GM13976 (cell line): ENCODE data around the gene RASA3.

ENCODE experiments used
- DNase-seq: peaks from one replicate; pipeline ENCODE4 v3.0.0; 2012; ENCODE audit warnings: low spot score
- in situ Hi-C: fragments of 300-500 bp; cut with MboI; formaldehyde crosslinking; loops from one replicate; pipeline ENCODE4 v1.12.0; 2022; ENCODE audit warnings: low sequenced_read_pairs, mixed read lengths, inconsistent platforms; ENCODE audit not compliant: unreplicated experiment
- TF ChIP-seq, protein P1 (sequence below): IDR thresholded peaks from 2 replicates; pipeline ENCODE4 v1.5.1; 2012; ENCODE audit warnings: borderline replicate concordance, mild to moderate bottlenecking; ENCODE audit not compliant: insufficient read depth; ENCODE audit errors: extremely low read depth, missing control alignments, control extremely low read depth

RASA3 gene

DNA sequence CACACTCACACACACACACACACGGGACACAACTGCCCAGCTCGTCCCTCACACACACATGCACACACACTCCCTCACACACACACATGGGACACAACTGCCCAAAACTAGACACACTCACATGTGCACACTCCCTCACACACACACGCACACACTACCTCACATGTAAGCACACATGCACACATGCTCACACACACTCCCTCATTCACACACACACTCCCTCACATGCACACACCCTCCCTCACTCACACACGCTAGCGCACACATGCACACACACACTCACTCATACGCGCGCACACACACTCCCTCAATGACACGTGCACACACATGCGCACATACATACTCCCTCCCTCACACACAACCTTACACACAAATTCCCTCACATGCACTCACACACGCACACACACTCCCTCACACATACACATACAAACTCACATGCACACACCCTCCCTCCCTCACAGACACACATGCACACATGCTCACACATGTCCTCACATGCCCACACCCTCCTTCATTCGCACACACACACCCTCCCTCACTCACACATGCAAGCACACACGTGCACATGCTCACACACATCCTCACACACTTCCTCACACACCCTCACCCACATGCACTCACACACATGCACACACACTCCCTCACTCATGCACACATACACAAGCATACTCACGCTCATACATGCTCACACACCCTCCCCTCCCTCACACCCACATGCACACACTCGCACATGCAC is 9.0 kb upstream of the RASA3 start:
- no peak for DNase-seq
- TF ChIP-seq, protein P1, sequence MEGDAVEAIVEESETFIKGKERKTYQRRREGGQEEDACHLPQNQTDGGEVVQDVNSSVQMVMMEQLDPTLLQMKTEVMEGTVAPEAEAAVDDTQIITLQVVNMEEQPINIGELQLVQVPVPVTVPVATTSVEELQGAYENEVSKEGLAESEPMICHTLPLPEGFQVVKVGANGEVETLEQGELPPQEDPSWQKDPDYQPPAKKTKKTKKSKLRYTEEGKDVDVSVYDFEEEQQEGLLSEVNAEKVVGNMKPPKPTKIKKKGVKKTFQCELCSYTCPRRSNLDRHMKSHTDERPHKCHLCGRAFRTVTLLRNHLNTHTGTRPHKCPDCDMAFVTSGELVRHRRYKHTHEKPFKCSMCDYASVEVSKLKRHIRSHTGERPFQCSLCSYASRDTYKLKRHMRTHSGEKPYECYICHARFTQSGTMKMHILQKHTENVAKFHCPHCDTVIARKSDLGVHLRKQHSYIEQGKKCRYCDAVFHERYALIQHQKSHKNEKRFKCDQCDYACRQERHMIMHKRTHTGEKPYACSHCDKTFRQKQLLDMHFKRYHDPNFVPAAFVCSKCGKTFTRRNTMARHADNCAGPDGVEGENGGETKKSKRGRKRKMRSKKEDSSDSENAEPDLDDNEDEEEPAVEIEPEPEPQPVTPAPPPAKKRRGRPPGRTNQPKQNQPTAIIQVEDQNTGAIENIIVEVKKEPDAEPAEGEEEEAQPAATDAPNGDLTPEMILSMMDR, result no peak
- in situ Hi-C loops, result no loop called here

DNA sequence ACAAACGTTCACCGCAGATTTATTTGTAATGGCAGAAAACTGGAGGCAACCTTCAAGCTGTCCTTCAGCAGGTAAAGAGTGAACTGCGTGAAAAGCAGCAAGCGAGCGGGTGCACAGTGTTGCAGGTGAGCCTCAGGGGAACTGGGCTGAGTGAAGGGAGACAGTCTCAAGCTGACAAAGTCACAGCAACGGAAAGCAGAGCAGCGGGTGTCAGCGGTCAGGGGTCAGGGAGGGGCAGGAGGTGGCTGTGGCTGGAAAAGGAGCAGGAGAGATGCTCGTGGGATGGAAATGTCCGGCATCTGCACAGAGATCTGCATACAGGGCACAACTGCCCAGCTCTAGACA is 8.5 kb upstream of the RASA3 start:
- in situ Hi-C loops, result no loop called here
- TF ChIP-seq, protein P1, result no peak
- no peak for DNase-seq

DNA sequence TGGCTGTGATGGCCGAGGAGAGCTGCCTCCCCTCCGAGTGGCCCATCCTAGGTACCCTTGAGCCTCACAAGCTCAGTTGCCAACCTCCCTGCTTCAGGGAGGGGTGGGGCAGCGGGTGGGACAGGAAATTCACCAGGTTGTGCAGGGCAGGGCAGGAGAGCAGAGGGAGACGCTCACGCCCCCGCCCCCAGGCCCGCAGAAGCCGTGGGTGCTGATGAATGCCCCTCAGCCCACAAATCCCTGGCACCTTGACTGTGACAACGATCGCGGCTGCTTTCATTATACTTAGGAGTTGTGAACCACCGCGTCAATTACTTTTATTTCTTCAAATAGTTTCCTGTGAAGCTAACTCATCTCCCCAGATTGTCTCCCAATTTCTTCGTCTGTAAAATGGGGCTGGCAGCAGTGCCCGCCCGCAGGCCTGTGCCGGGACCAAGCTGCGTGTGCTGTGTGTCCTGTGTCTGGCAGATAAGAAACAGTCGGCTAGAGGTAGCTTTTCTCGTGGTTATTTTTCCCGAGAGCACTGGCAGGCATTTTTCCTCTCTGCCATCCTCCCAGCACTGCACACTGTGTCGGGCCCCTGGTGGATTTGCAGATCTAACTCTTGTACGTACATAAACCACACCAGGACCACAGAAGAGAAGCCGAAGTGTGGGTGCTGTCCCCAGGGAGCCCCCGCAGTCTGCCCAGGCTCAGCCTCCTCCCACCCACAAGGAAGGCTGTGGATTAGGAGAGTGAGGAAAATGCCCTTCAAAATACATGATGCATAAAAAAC is 7.9 kb upstream of the RASA3 start:
- TF ChIP-seq, protein P1, result no peak
- no peak for DNase-seq
- in situ Hi-C loops, result no loop called here

DNA sequence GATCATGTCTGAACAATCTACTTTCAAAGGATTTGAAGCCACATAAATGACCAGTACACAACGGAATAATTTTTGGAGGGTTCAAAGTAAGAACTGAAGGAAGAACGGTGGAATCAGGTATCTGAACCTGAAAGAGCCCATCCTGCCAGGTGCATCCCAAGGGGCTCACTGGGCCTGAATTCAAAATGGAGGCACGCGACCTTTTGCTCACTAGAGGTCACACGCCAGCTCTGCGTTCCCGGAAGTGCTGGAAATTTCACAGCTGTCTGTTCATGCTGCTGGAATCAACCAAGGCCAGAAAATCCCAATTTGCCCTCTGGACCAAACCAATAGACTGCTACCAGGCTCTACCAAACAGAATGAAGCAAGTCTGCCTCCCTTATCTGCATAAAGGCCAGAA is 4.2 kb upstream of the RASA3 start:
- no peak for DNase-seq
- TF ChIP-seq, protein P1, result no peak
- in situ Hi-C loops, result no loop called here

DNA sequence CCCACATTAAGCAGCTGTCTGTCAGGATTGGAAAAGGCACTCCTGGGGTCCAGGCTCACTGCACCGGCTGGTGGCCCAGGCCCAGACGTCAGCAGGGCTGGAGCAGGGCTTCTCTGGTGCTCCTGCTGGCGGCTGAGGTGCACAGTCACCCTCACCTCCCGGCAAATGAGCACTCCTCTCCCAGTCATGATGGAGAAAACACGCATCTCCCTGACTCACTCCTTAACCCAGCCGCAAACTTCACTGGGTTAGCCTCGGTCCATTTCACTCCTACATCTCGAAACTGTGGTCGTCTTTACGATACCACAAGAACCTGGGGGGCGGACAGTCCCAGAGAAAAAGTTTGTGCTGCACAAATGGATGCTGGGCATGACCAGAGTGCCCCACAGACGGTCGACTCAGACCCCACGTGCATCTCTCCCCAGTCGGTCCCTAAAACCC is 3.3 kb upstream of the RASA3 start:
- in situ Hi-C loops, result no loop called here
- TF ChIP-seq, protein P1, result no peak
- DNase-seq, result no peak

DNA sequence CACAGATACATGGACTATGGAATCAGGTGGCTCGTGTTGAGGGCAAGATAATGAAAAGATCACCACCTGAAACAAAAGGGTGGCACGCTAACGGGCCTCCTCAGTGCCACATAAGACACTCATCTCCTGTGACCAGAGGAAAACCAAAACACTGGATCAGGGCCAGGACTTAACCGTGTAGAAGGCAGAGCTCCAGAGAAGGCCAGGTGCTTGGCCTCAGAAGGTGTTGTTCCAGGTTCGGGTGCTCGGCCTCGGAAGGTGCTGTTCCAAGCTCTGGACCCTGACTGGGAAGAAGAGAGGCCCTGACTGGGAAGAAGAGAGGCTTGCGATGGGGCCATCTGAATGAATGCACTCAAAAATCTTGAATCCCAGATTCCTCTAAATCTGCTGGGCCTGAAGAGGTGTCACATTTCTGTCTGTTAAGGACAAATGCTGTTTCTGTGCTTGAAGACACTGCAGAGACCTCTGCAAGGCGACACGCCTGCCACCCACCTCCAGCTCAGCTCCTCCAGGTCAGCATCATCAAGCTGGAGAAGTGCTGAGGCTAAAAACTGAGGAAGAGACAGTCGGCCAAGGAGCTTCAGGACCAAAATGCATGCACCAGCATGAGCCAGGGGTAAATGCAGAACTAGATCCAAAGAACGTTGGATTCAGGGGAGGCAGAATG is 2.7 kb upstream of the RASA3 start:
- in situ Hi-C loops, result no loop called here
- no peak for DNase-seq
- TF ChIP-seq, protein P1, result no peak
